H1 (cell line): ENCODE data around the gene DHTKD1. TPM values are rescaled to one million over a fixed set of nuclear protein-coding genes. Genes with fewer than 3 reads are reported as not detected.

Source experiments
- CBX5 ChIP-seq: fragments of 300-800, 300-1000 bp; sonication (generic); IDR thresholded peaks from 2 replicates; pipeline ENCODE4 v1.7.1; 2016; ENCODE audit warnings: antibody characterized with exemption, low read length, low read depth
- KDM4A ChIP-seq: IDR thresholded peaks from one replicate; pipeline ENCODE4 v1.7.1; 2012; ENCODE audit warnings: low read depth, mild to moderate bottlenecking, moderate library complexity, low read length, inconsistent platforms; ENCODE audit not compliant: severe bottlenecking
- RAD21 ChIP-seq, 2 experiments: IDR thresholded peaks in 1 of 2; conservative IDR thresholded peaks in 1 of 2; 2 replicates each; pipeline ENCODE4 v1.6.1; 2011; ENCODE audit warnings: low read depth in 2 of 2, low read length in 2 of 2, improper control_type of control experiment in 1 of 2, inconsistent platforms in 1 of 2, mild to moderate bottlenecking in 1 of 2, moderate library complexity in 1 of 2
- RFX5 ChIP-seq: IDR thresholded peaks from 2 replicates; pipeline ENCODE4 v1.6.1; 2011; ENCODE audit warnings: low read depth, low read length, improper control_type of control experiment, borderline replicate concordance
- SIN3A ChIP-seq, 2 experiments: IDR thresholded peaks in 1 of 2; conservative IDR thresholded peaks in 1 of 2; 2 replicates each; pipeline ENCODE4 v1.6.1; 2011 to 2012; ENCODE audit warnings: low read length in 2 of 2, improper control_type of control experiment in 1 of 2, low read depth in 1 of 2, mild to moderate bottlenecking in 1 of 2
- TCF12 ChIP-seq: IDR thresholded peaks from 2 replicates; pipeline ENCODE4 v1.6.1; 2011; ENCODE audit warnings: low read depth, mild to moderate bottlenecking, low read length
- YY1 ChIP-seq: IDR thresholded peaks from 2 replicates; pipeline ENCODE4 v1.6.1; 2011; ENCODE audit warnings: low read depth, mild to moderate bottlenecking, low read length
- polyA plus RNA-seq, 7 experiments: library from polyadenylated mRNA; depleted of rRNA in 3 of 7; stranded (reverse) in 5 of 7; unstranded in 2 of 7; fragments of >200 nt in 5 of 7; fragments of 200-250 nt in 2 of 7; gene quantifications; 1 replicate in 5 of 7; 2 replicates in 1 of 7; 4 replicates in 1 of 7; pipeline versions ENCODE4 v1.2.1 to v1.2.3, GENCODE V29; 2011 to 2013; ENCODE audit warnings: missing spikeins in 2 of 7, mixed read lengths in 2 of 7
- total RNA-seq: library from RNA; stranded (reverse); fragmentation: NEBNext Ultra II Directional; extraction: Animal tissue kit (Norgen Biotek cat#: 25700); gene quantifications from 2 replicates; pipeline ENCODE4 v1.2.1, GENCODE V29; 2021
- TF ChIP-seq, protein P1 (sequence below): fragments of 300-600 bp; sonication (generic); IDR thresholded peaks from 2 replicates; pipeline ENCODE4 v1.7.1; 2012; ENCODE audit warnings: low read length, moderate library complexity, mild to moderate bottlenecking, inconsistent platforms; ENCODE audit not compliant: insufficient replicate concordance

DHTKD1 gene
- total and polyA plus RNA-seq, 2 of the 8 experiments (the other 6 are each of a cell fraction or from before 2014, with no cell fraction given) = 49.8 to 74.9 TPM

DNA sequence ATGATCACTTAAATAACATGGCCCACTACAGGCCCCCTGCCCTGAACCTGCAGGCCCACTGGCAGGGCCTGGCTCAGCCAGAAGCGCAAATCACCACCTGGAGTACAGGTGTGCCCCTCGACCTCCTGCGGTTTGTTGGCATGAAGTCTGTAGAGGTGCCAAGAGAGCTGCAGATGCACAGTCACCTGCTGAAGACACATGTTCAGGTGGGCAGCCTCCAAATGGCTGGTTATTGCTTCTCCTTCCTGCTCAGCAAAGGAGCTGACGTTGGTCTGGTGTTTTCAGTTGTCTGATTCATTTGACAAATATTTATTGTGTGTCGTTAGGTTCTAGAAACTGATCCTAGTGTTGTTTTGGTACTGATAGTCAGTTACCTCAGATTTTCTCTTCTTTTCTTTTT is 29.0 kb downstream of the DHTKD1 start (continued):
- TF ChIP-seq, protein P1, sequence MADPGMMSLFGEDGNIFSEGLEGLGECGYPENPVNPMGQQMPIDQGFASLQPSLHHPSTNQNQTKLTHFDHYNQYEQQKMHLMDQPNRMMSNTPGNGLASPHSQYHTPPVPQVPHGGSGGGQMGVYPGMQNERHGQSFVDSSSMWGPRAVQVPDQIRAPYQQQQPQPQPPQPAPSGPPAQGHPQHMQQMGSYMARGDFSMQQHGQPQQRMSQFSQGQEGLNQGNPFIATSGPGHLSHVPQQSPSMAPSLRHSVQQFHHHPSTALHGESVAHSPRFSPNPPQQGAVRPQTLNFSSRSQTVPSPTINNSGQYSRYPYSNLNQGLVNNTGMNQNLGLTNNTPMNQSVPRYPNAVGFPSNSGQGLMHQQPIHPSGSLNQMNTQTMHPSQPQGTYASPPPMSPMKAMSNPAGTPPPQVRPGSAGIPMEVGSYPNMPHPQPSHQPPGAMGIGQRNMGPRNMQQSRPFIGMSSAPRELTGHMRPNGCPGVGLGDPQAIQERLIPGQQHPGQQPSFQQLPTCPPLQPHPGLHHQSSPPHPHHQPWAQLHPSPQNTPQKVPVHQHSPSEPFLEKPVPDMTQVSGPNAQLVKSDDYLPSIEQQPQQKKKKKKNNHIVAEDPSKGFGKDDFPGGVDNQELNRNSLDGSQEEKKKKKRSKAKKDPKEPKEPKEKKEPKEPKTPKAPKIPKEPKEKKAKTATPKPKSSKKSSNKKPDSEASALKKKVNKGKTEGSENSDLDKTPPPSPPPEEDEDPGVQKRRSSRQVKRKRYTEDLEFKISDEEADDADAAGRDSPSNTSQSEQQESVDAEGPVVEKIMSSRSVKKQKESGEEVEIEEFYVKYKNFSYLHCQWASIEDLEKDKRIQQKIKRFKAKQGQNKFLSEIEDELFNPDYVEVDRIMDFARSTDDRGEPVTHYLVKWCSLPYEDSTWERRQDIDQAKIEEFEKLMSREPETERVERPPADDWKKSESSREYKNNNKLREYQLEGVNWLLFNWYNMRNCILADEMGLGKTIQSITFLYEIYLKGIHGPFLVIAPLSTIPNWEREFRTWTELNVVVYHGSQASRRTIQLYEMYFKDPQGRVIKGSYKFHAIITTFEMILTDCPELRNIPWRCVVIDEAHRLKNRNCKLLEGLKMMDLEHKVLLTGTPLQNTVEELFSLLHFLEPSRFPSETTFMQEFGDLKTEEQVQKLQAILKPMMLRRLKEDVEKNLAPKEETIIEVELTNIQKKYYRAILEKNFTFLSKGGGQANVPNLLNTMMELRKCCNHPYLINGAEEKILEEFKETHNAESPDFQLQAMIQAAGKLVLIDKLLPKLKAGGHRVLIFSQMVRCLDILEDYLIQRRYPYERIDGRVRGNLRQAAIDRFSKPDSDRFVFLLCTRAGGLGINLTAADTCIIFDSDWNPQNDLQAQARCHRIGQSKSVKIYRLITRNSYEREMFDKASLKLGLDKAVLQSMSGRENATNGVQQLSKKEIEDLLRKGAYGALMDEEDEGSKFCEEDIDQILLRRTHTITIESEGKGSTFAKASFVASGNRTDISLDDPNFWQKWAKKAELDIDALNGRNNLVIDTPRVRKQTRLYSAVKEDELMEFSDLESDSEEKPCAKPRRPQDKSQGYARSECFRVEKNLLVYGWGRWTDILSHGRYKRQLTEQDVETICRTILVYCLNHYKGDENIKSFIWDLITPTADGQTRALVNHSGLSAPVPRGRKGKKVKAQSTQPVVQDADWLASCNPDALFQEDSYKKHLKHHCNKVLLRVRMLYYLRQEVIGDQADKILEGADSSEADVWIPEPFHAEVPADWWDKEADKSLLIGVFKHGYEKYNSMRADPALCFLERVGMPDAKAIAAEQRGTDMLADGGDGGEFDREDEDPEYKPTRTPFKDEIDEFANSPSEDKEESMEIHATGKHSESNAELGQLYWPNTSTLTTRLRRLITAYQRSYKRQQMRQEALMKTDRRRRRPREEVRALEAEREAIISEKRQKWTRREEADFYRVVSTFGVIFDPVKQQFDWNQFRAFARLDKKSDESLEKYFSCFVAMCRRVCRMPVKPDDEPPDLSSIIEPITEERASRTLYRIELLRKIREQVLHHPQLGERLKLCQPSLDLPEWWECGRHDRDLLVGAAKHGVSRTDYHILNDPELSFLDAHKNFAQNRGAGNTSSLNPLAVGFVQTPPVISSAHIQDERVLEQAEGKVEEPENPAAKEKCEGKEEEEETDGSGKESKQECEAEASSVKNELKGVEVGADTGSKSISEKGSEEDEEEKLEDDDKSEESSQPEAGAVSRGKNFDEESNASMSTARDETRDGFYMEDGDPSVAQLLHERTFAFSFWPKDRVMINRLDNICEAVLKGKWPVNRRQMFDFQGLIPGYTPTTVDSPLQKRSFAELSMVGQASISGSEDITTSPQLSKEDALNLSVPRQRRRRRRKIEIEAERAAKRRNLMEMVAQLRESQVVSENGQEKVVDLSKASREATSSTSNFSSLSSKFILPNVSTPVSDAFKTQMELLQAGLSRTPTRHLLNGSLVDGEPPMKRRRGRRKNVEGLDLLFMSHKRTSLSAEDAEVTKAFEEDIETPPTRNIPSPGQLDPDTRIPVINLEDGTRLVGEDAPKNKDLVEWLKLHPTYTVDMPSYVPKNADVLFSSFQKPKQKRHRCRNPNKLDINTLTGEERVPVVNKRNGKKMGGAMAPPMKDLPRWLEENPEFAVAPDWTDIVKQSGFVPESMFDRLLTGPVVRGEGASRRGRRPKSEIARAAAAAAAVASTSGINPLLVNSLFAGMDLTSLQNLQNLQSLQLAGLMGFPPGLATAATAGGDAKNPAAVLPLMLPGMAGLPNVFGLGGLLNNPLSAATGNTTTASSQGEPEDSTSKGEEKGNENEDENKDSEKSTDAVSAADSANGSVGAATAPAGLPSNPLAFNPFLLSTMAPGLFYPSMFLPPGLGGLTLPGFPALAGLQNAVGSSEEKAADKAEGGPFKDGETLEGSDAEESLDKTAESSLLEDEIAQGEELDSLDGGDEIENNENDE = no peak
- no peak for TF ChIP-seq CBX5
- no peak for TF ChIP-seq KDM4A
- TF ChIP-seq YY1 = no peak
- TF ChIP-seq SIN3A (conservative IDR thresholded peaks at IDR 0.05 in 1 of 2, IDR thresholded peaks at IDR 0.05 in 1 of 2; ENCODE audit: low read depth in 1 of 2, low read length in 2 of 2) = no peak
- TF ChIP-seq TCF12 = no peak
- no peak for TF ChIP-seq RAD21 (IDR thresholded peaks at IDR 0.05 in 1 of 2, conservative IDR thresholded peaks at IDR 0.05 in 1 of 2; ENCODE audit: low read depth in 2 of 2, low read length in 2 of 2)
- TF ChIP-seq RFX5 = no peak
